Osteoblast (primary cell): ENCODE results near the gene PLXNB1. TPM values are rescaled to one million over a fixed set of nuclear protein-coding genes. Genes with fewer than 3 reads are reported as not detected.

ENCODE experiments used
- DNase-seq: peaks from one replicate; pipeline ENCODE4 v3.0.0; 2011; ENCODE audit warnings: low spot score, mixed read lengths; ENCODE audit not compliant: insufficient read length; ENCODE audit errors: missing footprints
- H2AFZ ChIP-seq: 2 replicates; pipeline ENCODE4 v1.6.0; 2011; ENCODE audit warnings: mild to moderate bottlenecking, low read length
- H3K27ac ChIP-seq: 2 replicates; pipeline ENCODE4 v1.5.1; 2011; ENCODE audit warnings: mild to moderate bottlenecking, low read depth, low read length, moderate library complexity
- H3K27me3 ChIP-seq: 2 replicates; pipeline ENCODE4 v1.6.0; 2012; ENCODE audit warnings: mild to moderate bottlenecking, control low read depth, inconsistent platforms, low read length, moderate library complexity; ENCODE audit not compliant: insufficient read depth
- H3K36me3 ChIP-seq: 2 replicates; pipeline ENCODE4 v1.5.1; 2011; ENCODE audit warnings: mild to moderate bottlenecking, low read length, control low read depth, moderate library complexity; ENCODE audit not compliant: insufficient read depth
- H3K4me1 ChIP-seq: 2 replicates; pipeline ENCODE4 v1.5.1; 2011; ENCODE audit warnings: mild to moderate bottlenecking, low read length, control low read depth, moderate library complexity; ENCODE audit not compliant: insufficient read depth
- H3K4me2 ChIP-seq: 2 replicates; pipeline ENCODE4 v1.6.0; 2011; ENCODE audit warnings: mild to moderate bottlenecking, low read length; ENCODE audit not compliant: insufficient read depth
- H3K4me3 ChIP-seq: fragments of 200-600 bp; sonication (generic); 3 replicates; pipeline ENCODE4 v1.5.1; 2012; ENCODE audit warnings: mild to moderate bottlenecking, low read length, inconsistent platforms; ENCODE audit not compliant: insufficient read depth
- H3K79me2 ChIP-seq: 2 replicates; pipeline ENCODE4 v1.6.0; 2012; ENCODE audit warnings: mild to moderate bottlenecking, low read length, control low read depth, inconsistent platforms; ENCODE audit not compliant: insufficient read depth
- H3K9me3 ChIP-seq: 2 replicates; pipeline ENCODE4 v1.5.1; 2011; ENCODE audit warnings: low read depth, low read length, control low read depth
- H4K20me1 ChIP-seq: 2 replicates; pipeline ENCODE4 v1.6.0; 2012; ENCODE audit warnings: mild to moderate bottlenecking, low read length, control low read depth; ENCODE audit not compliant: insufficient read depth
- CTCF ChIP-seq: IDR thresholded peaks from 2 replicates; pipeline ENCODE4 v1.5.1; 2011; ENCODE audit warnings: mild to moderate bottlenecking, low read depth, low read length, moderate library complexity; ENCODE audit errors: extremely low read depth
- total RNA-seq: library from RNA; depleted of rRNA; stranded (reverse); fragments of >200 nt; gene quantifications from 2 replicates; pipeline ENCODE4 v1.2.3, GENCODE V29; 2012

Gene PLXNB1
- total RNA-seq, 1 donor, result 33.7 TPM

DNA sequence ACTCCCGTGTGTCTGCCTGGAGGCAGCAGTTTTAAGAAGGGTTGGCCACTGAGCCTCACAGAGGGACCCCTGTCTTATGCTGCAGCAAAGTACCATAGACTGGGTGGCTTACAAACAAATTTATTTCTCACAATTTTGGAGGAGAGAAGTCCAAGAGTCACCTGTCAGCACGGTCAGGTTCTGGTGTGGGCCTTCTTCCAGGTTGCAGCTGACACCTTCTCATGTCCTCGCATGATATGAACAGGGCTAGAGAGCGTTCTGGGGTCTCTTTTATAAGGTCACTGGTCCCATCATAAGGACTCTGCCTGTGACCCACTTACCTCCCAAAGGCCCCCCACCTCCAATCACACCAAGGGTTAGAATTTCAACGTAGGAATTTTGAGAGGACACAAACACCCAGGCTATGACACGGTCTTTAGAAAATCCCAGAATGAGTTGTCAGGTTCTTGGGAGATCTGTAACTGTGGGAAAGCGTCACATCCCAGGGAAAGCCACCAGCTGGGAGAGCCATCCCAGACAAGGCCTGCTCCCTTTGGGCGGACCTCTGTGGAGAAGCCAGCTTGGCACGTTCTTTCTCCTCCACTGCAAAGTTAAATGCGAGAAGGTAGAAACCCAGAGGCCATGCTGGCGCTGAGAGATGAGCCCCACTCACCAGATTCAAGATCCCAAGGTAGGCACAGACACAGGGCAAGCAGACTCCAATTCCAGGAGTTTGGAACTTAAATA lies 58.1 kb downstream of the PLXNB1 start, which contains the start of gene FBXW12:
TSS of gene FBXW12 (plus strand) at position 569 of the 726 bp plus-strand sequence. CDS start 549 bp downstream, outside the sequence.
- Histone ChIP-seq H4K20me1 (no peaks in the 10 kb centered on the region), H3K9me3 (no peaks in the 10 kb centered on the region), H3K4me2 (no peak within 1 kb of the TSS), H3K27me3 (peaks cover 9% of the 10 kb centered on the region), H3K4me1 (no peaks in the 10 kb centered on the region), H3K4me3 (no peak within 1 kb of the TSS), H2AFZ (no peak within 1 kb of the TSS), H3K79me2 (no peaks in the 10 kb centered on the region), H3K36me3 (no peaks in the 10 kb centered on the region), H3K27ac (no peak within 1 kb of the TSS)
- peak; percentile 1 for DNase-seq
- TF ChIP-seq CTCF, result no peak

- Histone ChIP-seq H3K79me2 (no peaks in the 10 kb centered on the region), H3K4me1 (no peaks in the 10 kb centered on the region), H3K36me3 (no peaks in the 10 kb centered on the region), H2AFZ (no peak overlapping the region), H3K27ac (no peak overlapping the region), H3K4me3 (no peak overlapping the region), H3K9me3 (no peaks in the 10 kb centered on the region), H3K27me3 (peaks cover 9% of the 10 kb centered on the region), H4K20me1 (no peaks in the 10 kb centered on the region), H3K4me2 (no peak overlapping the region)
- no peak for TF ChIP-seq CTCF
- DNase-seq, result no peak
Measured at GRCh38 chr3:48370333-48370713, 59.6 kb downstream of the PLXNB1 start.

DNA sequence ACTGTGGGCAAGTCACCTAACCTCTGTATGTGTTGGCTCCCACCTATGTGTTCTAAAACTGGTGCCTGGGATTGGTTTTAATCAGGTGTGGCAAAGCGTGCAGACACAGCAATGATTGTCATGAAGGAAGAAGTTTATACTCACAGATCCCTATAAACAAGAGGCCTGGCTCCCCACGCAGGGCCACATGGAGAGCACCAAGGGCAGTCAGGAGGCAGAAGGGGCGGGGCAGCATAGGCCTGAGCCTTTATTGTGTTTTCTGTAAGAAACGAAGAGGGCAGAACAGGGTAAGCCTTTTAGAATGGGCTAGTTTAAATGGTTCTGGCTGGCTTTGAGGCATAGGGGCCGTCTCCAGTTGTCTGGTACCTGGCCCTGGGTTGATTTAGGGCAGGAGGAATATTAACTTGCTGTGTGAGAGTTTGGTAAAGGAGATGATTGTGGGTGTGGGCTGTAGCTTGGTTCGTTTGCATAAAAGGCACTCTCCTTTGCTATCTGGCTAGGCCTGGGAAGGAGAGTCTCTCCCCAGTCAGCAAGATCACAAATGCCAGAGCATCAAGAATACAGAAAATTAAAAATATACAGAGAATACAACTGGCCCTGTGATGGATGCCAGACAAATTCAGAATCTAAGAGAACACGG lies 60.1 kb downstream of the PLXNB1 start:
- no peak for DNase-seq
- no peaks in the 10 kb centered on the region for H3K36me3 ChIP-seq
- no peak overlapping the region for H3K4me2 ChIP-seq
- H3K27me3 ChIP-seq, result peaks cover 9% of the 10 kb centered on the region
- H3K4me1 ChIP-seq, result no peaks in the 10 kb centered on the region
- no peak overlapping the region for H2AFZ ChIP-seq
- no peak overlapping the region for H3K4me3 ChIP-seq
- H3K9me3 ChIP-seq, result no peaks in the 10 kb centered on the region
- H3K79me2 ChIP-seq, result no peaks in the 10 kb centered on the region
- H4K20me1 ChIP-seq, result no peaks in the 10 kb centered on the region
- no peak for TF ChIP-seq CTCF
- no peak overlapping the region for H3K27ac ChIP-seq

GRCh38 chr3:48367201-48367600 lies 62.7 kb downstream of the PLXNB1 start:
- no peaks in the 10 kb centered on the region for H4K20me1 ChIP-seq
- no peak overlapping the region for H3K27ac ChIP-seq
- H3K36me3 ChIP-seq, result no peaks in the 10 kb centered on the region
- no peaks in the 10 kb centered on the region for H3K4me1 ChIP-seq
- H2AFZ ChIP-seq, result no peak overlapping the region
- no peak overlapping the region for H3K4me3 ChIP-seq
- peaks cover 3% of the 10 kb centered on the region for H3K27me3 ChIP-seq
- H3K9me3 ChIP-seq, result no peaks in the 10 kb centered on the region
- DNase-seq, result no peak
- no peak overlapping the region for H3K4me2 ChIP-seq
- H3K79me2 ChIP-seq, result no peaks in the 10 kb centered on the region
- TF ChIP-seq CTCF, result no peak
